IMR-90 (cell line): ENCODE results near the gene THOC6. TPM values are rescaled to one million over a fixed set of nuclear protein-coding genes. Genes with fewer than 3 reads are reported as not detected.

Experiments used
- MXI1 ChIP-seq: IDR thresholded peaks from 2 replicates; pipeline ENCODE4 v1.6.1; 2012; ENCODE audit warnings: low read depth, mild to moderate bottlenecking, low read length, moderate library complexity, borderline replicate concordance
- polyA plus RNA-seq, 3 experiments: library from polyadenylated mRNA; depleted of rRNA; stranded (reverse); fragments of >200 nt; gene quantifications; 2 replicates each; pipeline ENCODE4 v1.2.3, GENCODE V29; 2012; ENCODE audit warnings: low replicate concordance in 1 of 3
- total RNA-seq: library from RNA; depleted of rRNA; stranded (reverse); fragments of >200 nt; gene quantifications from 2 replicates; pipeline ENCODE4 v1.2.3, GENCODE V29; 2012

THOC6 gene
- total and polyA plus RNA-seq, 2 of the 4 experiments (the other 2 are of a cell fraction): 16.8 to 23.1 TPM

DNA sequence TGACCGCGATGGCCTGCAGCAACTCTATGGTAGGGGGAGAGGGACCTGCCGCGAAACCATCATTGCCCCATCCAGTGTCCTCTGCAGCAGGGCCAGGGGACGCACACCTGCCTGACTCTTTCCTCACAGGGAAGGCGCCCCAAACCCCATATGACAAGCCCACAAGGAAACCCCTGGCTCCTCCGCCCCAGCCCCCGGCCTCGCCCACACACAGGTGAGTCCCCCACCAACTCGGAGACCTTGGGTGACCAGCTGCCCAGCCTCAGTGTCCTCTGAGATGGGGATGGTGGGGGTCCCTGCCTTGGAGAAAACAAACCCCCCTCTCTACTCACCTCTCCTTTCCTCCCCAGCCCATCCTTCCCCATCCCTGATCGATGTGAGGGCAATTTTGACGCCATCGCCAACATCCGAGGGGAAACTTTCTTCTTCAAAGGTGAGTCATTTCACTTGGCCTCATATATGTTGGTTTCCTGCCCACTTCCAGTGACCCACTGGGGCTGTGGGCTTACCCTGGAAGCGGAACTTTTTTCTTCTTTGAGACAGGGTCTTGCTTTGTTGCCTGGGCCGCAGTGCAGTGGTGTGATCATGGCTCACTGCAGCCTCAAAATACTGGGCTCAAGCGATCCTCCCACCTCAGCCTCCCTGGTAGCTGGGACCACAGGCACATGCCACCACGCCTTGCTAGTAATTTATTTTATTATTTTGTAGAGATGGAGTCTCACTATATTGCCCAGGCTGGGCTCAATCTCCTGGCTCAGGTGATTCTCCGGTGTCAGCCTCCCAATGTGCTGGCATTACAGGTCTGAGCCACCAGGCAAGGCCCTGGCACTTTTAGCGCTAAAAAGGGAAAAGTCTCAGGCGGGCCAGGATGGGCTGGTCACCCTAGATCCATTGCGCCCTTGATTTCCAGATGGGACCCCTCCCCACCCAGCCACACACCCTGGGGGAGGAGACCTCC lies 33.6 kb downstream of the THOC6 start (continued):
- no peak for TF ChIP-seq MXI1
